Cardiac muscle cell (in vitro differentiated cells and primary cell): ENCODE data around the gene HSF5. TPM values are rescaled to one million over a fixed set of nuclear protein-coding genes. Genes with fewer than 3 reads are reported as not detected.

Source experiments
- DNase-seq, 2 donors: peaks; one replicate each; pipeline versions ENCODE4 v3.0.0 to v3.0.0-alpha.2; 2010 to 2017; ENCODE audit warnings: low read depth in 1 of 2, low spot score in 1 of 2
- H3K27ac ChIP-seq: fragments of 200-600 bp; sonication (generic); 2 replicates; pipeline ENCODE4 v1.5.1; 2016
- H3K27me3 ChIP-seq: fragments of 200-600 bp; sonication (generic); 2 replicates; pipeline ENCODE4 v1.6.0; 2016; ENCODE audit warnings: control low read depth
- H3K36me3 ChIP-seq: fragments of 200-600 bp; sonication (generic); 2 replicates; pipeline ENCODE4 v1.5.1; 2016; ENCODE audit warnings: control low read depth
- H3K4me1 ChIP-seq: fragments of 200-600 bp; sonication (generic); 2 replicates; pipeline ENCODE4 v1.8.1; 2017; ENCODE audit warnings: low read depth, mild to moderate bottlenecking, mixed run types
- H3K4me3 ChIP-seq: fragments of 200-600 bp; sonication (generic); 2 replicates; pipeline ENCODE4 v1.5.1; 2016; ENCODE audit warnings: mild to moderate bottlenecking
- H3K9me3 ChIP-seq: fragments of 200-600 bp; sonication (generic); 2 replicates; pipeline ENCODE4 v1.5.1; 2017; ENCODE audit warnings: low read depth, mild to moderate bottlenecking, control low read depth
- CTCF ChIP-seq: IDR thresholded peaks from 2 replicates; pipeline ENCODE4 v1.5.1; 2012; ENCODE audit warnings: low read depth, mild to moderate bottlenecking, low read length
- polyA plus RNA-seq: library from polyadenylated mRNA; unstranded; fragments of >200 nt; fragmentation: Nextera tagmentation; extraction: Ambion mirVana; gene quantifications from 2 replicates; pipeline ENCODE4 v1.2.1, GENCODE V29; 2016
- total RNA-seq: library from RNA; depleted of rRNA; stranded (reverse); fragments of >200 nt; gene quantifications from 2 replicates; pipeline ENCODE4 v1.2.3, GENCODE V29; 2016

HSF5 gene
- total and polyA plus RNA-seq, 2 experiments from 2014 or later, result 0.03 TPM; not detected in 1

DNA sequence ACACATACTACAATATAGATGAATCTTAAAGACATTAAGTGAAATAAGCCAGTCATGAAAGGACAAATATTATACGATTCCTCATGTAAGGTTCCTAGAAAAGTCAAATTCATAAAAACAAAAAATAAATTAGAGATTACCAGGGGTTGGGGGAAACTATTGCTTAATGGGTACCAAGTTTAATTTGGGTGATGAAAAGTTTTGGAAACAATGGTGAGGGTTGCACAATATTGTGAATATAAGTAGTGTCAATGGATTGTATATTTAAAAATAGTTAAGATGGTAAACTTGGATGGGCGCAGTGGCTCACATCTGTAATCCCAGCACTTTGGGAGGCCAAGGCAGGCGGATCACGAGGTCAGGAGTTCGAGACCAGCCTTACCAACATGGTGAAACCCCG lies 17.9 kb downstream of the HSF5 start:
- Histone ChIP-seq H3K4me3 (no peak overlapping the region), H3K27ac (no peak overlapping the region), H3K27me3 (peaks cover 39% of the 10 kb centered on the region), H3K36me3 (no peaks in the 10 kb centered on the region), H3K4me1 (no peaks in the 10 kb centered on the region), H3K9me3 (no peaks in the 10 kb centered on the region)
- DNase-seq, result no peak
- TF ChIP-seq CTCF, result no peak

GRCh38 chr17:58468944-58469343 lies 19.3 kb downstream of the HSF5 start:
- TF ChIP-seq CTCF, result no peak
- Histone ChIP-seq H3K4me3 (no peak overlapping the region), H3K9me3 (no peaks in the 10 kb centered on the region), H3K27ac (no peak overlapping the region), H3K27me3 (peaks cover 41% of the 10 kb centered on the region), H3K36me3 (no peaks in the 10 kb centered on the region), H3K4me1 (no peaks in the 10 kb centered on the region)
- no peak for DNase-seq

- Histone ChIP-seq H3K4me1 (no peaks in the 10 kb centered on the region), H3K36me3 (no peaks in the 10 kb centered on the region), H3K9me3 (no peaks in the 10 kb centered on the region), H3K27ac (no peak overlapping the region), H3K27me3 (no peaks in the 10 kb centered on the region), H3K4me3 (no peak overlapping the region)
- TF ChIP-seq CTCF, result no peak
- DNase-seq, result no peak
Observed at GRCh38 chr17:58455491-58455890, 32.7 kb downstream of the HSF5 start.

DNA sequence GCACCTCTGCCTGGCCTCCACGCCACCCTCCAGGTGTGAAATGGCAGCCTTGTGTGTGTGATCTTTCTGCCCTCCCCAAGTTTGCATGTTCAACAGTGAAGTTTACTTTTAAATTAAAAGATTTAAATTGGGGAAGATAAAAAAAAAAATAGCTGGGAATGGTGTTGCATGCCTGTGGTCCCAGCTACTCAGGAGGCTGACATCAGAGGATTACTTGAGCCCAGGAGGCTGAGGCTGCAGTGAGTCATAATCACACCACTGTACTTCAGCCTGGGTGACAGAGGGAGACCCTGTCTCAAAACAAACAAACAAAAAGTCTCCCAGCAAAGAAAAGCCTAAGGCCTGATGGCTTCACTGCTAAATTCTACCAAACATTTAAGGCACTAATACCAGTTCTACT lies 35.5 kb downstream of the HSF5 start:
- Histone ChIP-seq H3K9me3 (no peaks in the 10 kb centered on the region), H3K4me1 (no peaks in the 10 kb centered on the region), H3K27ac (no peak overlapping the region), H3K27me3 (no peaks in the 10 kb centered on the region), H3K36me3 (no peaks in the 10 kb centered on the region), H3K4me3 (no peak overlapping the region)
- peak in 1 of 2 donors; percentile 6 for DNase-seq
- no peak for TF ChIP-seq CTCF

- peak; percentile 74 to 93 for DNase-seq
- Histone ChIP-seq H3K4me1 (no peaks in the 10 kb centered on the region), H3K27me3 (no peaks in the 10 kb centered on the region), H3K9me3 (no peaks in the 10 kb centered on the region), H3K36me3 (no peaks in the 10 kb centered on the region), H3K27ac (no peak overlapping the region), H3K4me3 (no peak overlapping the region)
- TF ChIP-seq CTCF, result peak; percentile 94
Observed at GRCh38 chr17:58447039-58447975, 40.9 kb downstream of the HSF5 start.
